GM19397 (cell line): Measurements from ENCODE around the gene PLOD3.
"Not testable (repeated sequence)": the region's sequence is repeated elsewhere in the genome, so short reads cannot be mapped to it uniquely, and the experiment has no call there.

ENCODE experiments used
- ATAC-seq: cut with Tn5 transposase; IDR thresholded peaks from one replicate; pipeline ENCODE4 v1.9.1; 2021; ENCODE audit warnings: mild to moderate bottlenecking, moderate library complexity; ENCODE audit not compliant: unreplicated experiment

The PLOD3 gene

DNA sequence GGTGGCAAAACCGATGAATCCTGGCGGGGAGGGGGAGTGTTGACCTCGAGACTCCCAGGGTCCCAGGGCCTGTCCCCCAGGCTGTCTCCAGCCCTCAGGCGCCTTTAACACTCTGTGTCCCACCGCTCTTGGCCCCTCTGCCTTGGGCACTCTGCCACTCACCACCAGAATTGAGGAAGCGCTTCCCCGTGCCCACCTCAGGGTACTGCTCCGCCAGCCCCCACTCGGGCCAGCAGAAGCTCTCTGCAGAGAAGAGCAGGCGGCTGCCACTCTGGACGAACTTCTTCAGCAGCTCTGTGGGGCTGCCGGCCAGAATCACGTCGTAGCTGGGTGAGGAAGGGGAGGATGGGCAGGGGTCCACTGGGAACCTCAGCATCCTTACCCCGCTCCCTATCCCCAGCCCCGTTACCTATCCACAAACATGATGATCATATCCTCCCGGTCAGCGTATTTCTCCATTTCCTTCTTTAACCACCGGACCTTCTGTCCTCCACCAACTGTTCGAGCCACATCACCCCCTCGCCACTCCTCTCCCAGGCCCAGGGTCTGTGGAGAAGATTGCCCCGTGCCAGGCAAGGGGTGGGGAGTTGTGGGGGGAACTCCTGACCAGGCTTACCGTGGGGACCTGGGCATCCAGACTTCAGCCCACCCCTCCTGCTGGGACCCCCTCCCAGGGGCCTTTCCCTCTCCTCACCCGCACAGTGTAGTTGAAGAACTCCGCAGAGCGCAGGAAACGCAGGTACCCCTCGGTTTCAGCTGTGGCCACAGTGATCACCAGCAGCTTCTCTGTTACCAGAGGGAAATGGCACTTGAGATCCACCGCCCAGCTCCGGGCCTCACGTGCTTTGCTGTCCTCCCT, 1.2 kb downstream of the PLOD3 start:
- no peak for ATAC-seq

DNA sequence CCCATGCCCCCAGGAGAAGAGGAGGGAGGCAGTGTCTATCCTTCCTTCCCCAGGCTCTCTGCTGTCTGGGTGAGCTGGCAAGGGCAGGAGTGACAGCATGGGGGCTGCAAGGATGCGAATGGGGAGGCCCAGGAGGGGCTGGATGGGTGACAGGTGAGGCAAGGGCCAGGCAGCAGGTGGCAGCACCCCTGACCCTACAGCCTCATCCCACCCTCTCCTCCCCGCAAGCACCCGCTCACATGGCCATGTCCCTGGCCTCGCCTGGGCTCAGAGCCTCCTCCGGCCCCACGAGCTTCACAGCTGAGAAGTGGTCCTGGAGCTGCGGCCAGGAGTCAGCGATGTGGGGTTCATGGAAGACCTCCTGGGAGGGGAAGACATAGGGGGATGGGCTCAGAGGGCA, 5.4 kb downstream of the PLOD3 start:
- no peak for ATAC-seq

DNA sequence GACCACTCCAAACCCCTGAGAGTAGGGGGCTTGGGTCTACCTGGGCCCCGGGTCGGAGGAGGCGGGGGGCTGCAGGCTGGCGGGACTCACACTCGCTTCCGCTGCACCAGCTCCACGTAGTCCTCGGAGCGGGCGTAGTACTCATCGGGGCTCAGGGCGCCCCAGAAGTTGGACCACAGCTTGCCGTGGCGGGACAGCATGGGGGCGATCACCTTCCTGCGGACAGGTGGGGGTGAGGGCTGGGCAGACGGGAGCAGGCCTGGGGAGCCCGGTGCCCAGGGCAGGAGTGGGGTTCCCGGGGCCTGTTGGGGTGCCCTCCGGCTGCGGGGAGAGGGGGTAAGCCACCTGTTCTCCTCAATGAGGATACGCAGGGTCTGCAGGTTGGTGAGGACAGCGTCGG, 5.9 kb downstream of the PLOD3 start:
- no peak for ATAC-seq

DNA sequence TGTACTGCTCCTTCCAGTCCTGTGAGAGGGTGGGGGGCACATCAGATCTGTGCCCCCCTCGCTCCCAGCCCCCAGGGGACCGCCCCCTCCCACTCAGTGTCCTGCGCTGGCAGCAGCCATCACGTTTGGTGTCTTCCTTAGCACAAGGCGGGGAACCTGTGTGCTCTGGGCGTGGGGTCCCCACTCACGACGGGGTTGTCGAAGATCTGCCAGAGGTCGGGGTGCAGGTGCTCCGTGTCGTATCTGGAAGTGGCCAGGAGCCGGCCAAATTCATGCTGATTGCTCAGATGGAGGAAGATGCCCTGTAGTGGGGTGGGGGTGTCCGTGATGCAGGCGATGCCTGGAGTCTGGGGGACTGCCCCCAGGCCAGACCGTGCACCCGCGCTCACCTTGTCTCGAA, 7.2 kb downstream of the PLOD3 start:
- ATAC-seq, result no peak

DNA sequence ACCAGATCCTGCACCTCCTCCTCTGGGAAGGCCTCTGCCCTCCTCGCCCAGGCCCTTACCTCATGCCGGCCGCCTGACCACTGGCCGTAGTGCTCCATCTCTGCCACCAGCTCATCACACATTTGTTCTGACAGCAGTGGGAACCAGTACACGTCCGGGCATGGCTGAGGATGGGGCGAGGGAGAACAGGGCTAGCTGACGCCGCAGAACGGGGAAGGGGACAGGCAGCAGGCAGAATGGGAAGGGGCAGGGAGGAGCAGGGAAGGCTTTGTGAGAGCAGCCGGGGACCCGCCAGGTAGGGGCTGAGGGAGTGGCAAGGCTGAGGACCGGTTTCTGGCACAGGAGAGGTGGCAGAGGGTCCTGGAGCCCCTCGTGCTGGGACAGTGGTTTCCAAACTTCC, 8.6 kb downstream of the PLOD3 start:
- no peak for ATAC-seq

DNA sequence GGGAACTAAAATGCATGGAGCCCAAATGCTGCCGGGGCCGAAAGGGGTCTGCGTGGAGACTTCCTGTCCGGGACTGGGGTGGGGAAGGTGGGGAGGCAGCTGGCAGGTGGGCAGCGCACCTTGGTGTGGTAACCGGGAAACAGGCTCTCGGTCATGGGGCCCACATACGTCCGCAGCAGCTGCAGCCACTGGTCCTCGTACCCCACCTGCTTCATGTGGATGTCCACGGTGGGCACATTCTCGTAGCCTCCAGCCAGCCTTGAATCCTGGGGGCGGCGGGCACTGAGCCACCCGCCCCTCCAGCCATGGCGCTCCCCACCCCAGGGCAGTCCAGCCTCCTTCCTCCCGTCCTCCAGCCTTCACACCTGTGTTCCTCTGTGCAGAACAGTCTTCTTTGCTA, 9.9 kb downstream of the PLOD3 start:
- no peak for ATAC-seq

DNA sequence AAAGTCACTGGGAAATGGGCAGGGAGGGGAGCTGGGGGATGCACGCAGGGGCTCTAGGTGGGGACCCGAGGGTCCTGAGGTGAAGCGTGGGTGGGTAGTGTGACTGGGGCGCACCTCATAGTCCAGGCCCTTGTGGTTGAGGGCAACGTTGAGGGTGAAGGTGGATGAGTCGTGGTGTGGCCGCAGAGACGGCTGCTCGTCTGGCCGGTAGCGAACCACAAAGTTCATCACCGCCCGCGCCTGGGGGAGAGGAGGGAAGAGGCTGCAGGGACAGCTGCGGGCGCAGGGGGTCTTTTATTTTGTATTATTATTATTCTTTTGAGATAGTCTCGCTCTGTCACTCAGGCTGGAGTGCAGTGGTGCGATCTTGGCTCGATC, 10.7 kb downstream of the PLOD3 start:
- no peak for ATAC-seq

DNA sequence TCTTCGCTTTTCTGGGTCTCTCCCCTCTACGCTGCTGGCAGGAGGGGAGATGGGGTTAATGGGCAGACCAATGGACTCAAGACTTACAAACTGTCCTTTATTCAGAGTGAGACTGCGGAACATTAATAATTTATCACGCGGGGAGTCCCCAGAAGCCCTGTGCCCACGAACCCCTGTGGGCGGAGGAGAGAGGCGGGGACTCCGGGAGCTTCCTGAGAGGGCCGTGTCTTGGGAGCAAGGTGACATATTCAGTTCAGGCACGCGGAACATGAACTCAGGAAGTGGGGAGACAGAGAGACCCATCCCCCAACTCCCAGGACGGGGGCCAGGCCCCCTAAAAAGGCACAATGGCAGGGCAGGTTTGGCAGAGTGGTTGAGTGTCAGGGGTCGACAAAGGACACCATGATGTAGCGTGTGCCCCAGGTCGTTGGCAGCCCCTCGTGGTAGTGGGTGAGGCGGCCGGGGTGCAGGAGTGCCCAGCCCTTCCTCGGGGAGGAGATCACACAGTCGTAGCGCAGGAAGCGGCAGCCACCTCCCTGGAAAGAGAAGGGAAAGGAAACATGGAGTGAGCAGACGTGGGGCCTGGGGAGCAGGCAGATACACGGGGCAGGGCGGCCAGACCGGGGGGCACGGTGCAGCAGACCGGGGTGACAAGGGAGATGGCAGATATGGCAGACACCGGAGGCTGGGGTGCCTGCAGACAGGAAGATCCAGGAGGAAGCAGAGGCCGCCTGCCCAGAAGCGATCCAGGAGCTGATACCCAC, 11.3 kb downstream of the PLOD3 start:
- no peak for ATAC-seq

DNA sequence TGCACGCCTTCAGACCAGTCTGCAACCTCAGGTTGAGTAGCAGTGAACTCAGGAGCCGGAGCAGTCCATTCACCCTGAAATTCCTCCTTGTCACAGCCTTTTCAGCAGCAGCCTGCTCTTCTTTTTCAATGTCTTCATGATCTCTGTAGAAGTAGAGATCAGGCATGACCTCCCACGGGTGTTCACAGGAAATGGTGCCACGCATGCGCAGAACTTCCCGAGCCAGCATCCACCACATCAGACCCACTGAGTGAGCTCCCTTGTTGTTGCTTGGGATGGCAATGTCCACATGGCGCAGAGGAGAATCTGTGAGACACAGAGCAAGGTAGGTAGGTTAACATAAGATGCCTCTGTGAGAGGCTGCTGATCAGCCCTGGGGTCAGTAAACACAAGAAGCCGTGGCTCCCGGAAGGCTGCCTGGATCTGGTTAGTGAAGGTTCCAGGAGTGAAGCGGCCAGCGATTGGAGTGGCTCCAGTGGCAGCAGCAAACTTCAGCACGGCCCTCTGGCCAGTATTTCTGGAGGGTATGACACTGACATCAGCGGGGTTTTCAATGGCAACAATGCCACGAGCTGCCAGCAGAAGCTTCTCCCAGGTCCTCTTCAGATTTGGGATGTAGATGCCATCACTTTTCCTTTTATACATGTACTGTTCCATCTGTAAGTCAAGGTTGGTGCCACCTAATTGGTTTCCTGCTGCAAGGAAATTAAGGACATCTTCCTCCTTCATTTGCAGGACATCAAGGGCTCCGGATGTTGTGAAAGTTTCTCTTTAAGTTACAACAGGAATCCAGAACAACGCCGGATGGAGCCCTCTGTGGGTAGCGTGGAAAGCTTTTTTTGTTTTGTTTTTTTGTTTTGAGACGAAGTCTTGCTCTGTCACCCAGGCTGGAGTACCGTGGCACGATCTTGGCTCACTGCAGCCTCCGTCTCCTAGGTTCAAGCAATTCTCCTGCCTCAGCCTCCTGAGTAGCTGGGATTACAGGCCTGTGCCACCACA, 13.3 kb downstream of the PLOD3 start:
- ATAC-seq, result not testable (repeated sequence)

DNA sequence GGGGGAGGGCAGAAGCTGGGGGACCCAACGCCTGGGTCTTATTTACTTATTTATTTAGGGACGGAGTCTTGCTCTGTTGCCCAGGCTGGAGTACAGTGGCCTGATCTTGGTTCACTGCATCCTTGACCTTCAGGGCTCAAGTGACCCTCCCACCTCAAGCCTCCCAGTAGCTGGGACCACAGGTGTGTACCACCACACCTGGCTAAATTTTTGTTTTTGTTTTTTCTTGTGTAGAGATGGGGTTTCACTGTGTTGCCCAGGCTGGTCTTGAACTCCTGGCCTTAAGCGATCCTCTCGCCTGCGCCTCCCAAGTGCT, 14.8 kb downstream of the PLOD3 start:
- no peak for ATAC-seq

DNA sequence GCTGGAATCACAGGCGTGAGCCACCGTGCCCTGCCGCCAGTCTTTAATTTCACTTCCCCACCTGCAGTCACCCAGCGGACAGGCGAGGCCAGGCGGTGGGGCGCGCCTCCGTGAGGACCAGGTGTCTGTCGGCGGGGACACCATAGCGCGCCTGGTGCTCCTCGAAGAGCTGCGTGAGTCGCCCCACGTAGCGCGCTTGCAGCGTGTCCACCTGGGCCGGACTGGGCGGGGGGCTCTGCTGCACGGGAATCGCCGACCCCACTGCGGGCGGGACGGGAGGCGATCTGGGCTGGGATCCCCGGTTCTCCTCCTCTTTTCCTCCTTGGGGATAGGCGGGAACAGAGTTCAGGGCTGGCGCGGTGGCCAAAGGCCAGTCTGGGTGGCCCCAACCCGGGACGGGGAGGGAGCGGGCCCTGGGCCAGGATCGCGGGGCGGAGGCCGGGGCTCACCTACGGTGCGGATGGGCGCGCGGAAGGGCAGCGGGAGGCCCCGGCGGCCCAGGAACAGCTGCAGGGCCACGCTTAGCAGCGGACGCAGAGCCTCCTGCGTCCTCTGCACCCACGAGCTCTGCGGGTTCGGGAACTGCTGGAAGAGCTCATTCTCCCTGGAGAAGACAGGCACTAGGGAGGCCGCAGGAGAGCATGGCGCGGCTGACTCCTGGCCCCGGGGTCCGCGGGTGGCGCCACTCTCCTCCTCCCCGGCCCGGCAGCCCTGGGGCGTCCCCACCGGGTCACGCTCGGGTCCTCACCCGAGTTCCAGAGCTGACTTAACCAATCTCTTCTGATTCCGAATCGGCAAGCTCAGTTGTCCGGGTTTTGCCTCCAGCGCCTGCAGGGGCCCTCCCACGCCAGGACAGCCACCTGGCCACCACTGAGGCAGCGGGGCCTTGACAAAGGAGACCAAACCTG, 15.4 kb downstream of the PLOD3 start:
- no peak for ATAC-seq

DNA sequence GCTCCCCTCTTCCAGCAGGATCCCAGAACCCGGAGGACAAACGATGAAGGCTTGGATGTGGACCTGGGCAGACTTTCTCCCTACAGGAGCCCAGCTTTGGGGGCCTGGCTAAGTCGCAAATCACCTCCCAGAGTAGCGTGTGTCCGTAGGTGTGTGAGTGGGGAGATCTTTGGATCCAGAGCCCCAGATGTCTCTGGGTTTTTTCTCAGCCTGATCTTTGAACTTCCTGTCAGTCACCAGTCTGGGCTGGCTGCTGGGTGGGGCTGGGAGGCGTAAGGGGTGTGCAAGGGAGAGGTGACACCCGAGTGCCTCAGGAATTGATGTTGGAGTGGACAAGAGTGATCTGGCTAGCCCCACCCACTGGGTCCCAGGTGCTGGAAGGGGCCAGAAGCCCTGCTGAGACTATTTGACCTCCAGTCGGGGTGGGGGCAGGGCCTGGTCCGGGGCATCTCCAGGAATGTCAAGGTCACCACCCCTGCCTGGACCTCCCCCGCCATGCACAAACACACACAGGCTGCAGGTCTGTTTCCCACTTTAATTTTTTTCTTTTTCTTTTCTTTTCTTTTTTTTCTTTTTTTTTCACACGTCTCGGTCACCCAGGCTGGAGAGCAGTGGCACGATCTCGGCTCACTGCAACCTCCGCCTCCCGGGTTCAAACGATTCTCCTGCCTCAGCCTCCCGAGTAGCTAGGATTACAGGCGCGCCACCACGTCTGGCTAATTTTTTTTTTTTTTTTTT, 16.4 kb downstream of the PLOD3 start, which contains the start of gene MOGAT3:
MOGAT3 (minus strand) TSS at position 175 of the 738 bp plus-strand sequence. CDS start 182 bp downstream, outside the sequence.
- no peak for ATAC-seq

DNA sequence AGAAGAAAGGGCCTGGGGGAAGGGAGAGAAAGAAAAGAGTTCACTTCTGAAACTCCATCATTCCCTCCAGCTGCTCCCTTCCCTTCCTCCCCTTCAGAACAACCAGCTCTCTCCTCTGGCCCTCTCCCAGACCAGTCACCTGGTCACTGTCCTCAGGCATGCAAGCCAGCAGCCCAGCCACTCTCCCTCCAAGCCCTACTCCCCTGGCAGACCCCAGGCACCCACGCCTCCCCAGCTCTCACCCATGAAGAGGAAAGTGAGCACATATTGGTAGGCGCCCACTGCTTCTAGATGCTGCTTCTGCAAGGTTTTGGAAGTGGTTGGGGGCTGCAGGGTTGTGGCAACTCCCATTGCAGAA, 16.9 kb downstream of the PLOD3 start:
- ATAC-seq, result no peak

DNA sequence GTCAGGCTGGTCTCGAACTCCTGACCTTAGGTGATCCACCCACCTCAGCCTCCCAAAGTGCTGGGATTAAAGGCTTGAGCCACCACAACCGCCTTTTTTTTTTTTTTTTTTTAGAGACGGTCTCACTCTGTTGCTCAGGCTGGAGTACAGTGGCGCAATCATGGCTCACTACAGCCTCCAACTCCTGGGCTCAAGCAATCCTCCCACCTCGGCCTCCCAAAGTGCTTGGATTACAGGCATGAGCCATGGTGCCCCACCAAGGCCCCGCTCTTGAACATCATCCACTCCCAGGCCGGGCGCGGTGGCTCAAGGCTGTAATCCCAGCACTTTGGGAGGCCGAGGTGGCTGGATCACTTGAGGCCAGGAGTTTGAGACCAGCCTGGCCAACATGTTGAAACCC, 17.9 kb downstream of the PLOD3 start:
- ATAC-seq, result not testable (repeated sequence)

DNA sequence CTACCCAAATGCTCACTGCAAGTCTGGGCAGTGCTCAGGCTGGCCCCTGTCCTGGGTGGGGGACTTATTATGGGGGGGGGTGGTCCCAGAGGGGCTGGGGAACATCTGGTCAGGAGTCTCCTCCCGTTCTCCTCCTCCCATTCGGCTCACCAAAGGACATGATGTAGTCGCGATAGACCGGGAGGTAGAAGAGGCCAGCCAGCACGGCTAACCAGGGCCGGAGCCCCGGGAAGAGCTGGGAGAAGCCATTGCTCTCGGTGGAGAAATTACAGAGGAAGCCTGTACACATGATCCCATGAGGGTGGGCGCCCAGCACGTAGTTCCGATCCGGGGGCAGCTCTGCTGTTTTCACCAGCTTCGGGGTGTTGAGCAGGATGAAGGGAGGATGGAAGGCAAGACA, 18.9 kb downstream of the PLOD3 start:
- no peak for ATAC-seq

DNA sequence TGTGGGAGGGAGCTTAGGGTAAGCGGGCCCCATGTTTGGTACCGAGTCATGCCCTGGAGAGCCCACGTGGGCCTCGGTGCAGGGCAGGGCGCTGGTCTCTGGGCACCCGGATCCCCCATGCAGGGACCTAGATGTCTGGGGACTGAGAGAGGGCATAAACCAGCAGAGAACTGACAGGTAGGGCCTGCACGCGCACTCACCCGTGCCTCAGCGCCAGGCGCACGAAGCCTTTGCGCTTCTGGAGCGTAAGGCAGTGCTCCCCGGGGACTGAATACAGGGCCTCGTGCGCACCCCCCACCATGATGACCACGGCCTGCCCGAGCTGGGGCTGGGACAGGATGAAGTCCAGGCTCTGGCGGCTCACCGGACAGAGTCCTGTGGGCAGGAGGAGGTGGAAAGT, 19.4 kb downstream of the PLOD3 start:
- ATAC-seq, result no peak

DNA sequence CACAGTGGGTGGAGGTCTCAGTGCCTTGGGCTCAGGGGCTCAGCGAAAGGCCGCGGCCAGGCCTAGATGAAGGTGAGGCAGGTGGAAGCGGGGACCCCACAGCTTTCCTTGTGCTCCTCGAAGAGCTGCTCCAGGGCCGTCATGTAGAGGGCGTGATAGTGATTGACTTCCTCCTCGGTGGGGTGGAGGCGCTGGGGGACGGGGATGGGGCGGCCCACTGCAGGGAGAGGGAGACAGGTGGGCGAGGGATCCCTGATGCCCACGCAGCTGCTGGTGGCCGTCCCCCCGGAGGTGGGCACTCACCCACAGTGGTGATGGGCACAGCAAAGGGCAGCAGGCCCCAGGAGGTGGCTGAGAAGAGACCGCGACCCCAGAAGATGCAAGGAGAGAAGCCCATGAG, 21.5 kb downstream of the PLOD3 start:
- ATAC-seq, result no peak

DNA sequence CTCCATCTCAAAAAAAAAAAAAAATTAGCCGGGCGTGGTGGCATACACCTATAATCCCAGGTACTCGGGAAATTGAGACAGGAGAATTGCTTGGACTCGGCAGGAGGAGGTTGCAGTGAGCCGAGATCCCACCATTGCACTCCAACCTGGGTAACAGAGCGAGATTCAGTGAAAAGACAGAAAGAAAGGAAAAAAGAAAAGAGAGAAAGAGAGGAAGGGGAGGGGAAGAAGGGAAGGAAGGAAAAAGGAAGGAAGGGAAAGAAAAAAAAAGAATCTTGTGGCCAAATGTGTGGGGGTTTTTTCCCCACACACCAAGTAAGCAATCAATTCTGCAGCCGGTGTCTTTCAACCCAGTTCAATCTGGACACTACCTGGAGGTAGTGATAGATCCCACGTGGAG, 28.3 kb downstream of the PLOD3 start:
- no peak for ATAC-seq

DNA sequence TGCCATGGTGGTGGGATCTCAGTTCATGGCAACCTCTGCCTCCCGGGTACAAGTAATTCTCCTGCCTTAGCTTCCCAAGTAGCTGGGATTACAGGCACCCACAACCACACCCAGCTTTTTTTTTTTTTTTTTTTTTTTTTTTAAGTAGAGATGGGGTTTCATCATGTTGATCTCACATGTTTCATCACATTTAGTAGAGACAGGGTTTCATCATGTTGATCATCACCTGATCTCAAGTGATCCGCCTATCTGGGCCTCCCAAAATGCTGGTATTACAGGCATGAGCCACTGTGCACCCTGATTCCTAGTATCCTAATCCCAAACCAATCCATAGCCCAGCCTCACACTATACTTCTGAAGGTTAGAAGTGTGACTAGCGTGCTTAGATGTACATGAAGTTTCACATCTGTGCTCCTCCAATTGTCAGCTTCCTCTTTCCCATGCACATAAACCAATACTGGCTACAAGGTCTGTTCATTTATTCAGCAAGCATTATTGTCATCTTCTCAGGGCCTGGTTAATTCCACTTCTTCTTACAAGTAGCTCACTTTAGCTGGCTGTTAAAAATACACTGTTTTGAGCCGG, 30.4 kb downstream of the PLOD3 start:
- no peak for ATAC-seq
